Activated CD8-positive, alpha-beta memory T cell treated with anti-CD3 and anti-CD28 coated beads, Interleukin-2, amount 10 ng/mL, durations not matched to agents 7 days and 5 days (primary cell): ENCODE results near the gene ZNF532. TPM values are rescaled to one million over a fixed set of nuclear protein-coding genes. Genes with fewer than 3 reads are reported as not detected.

Experiments
- total RNA-seq, 2 experiments: library from RNA; stranded (reverse); gene quantifications; one replicate each; pipeline ENCODE4 v1.2.3, GENCODE V29; 2021

ZNF532 gene
- total RNA-seq, 2 experiments from 2014 or later, result 2.4 to 3.5 TPM

Other genes starting within 250 kb of the ZNF532 start
- gene ALPK2, start 235.8 kb upstream of the ZNF532 start, total RNA-seq, result under 1 TPM in 1 of 2 experiments, not detected in 1; 0.33 TPM
- 10 to 100 TPM; 30.3 to 31.6 TPM for gene MALT1, start 193.4 kb upstream of the ZNF532 start, total RNA-seq